ENCODE results near the gene ZC3H12A.
"Not testable (repeated sequence)": the region's sequence is repeated elsewhere in the genome, so short reads cannot be mapped to it uniquely, and the experiment has no call there.

ZC3H12A gene

DNA sequence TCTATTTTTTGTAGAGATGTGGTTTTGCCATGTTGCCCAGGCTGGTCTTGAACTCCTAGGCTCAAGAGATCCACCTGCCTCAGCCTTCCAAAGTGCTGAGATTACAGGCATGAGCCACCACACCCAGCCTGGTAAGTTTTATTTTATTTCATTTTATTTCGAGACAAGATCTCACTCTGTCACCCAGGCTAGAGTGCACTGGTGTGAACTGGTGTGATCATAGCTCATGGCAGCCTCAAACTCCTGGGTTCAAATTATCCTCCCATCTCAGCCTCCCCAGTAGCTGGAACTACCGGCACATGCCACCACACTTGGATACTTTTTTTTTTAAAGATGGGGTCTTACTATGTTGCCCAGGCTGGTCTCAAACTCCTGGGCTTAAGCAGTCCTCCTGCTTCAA lies 28.4 kb downstream of the ZC3H12A start:
- not testable (repeated sequence) for DNase-seq

GRCh38 chr1:37506740-37507139 lies 32.4 kb downstream of the ZC3H12A start:
- DNase-seq, result no peak

GRCh38 chr1:37509181-37509580 lies 34.8 kb downstream of the ZC3H12A start:
- peak; percentile 32 for DNase-seq

GRCh38 chr1:37513795-37514349 lies 39.5 kb downstream of the ZC3H12A start:
- peak; percentile 51 for DNase-seq

DNA sequence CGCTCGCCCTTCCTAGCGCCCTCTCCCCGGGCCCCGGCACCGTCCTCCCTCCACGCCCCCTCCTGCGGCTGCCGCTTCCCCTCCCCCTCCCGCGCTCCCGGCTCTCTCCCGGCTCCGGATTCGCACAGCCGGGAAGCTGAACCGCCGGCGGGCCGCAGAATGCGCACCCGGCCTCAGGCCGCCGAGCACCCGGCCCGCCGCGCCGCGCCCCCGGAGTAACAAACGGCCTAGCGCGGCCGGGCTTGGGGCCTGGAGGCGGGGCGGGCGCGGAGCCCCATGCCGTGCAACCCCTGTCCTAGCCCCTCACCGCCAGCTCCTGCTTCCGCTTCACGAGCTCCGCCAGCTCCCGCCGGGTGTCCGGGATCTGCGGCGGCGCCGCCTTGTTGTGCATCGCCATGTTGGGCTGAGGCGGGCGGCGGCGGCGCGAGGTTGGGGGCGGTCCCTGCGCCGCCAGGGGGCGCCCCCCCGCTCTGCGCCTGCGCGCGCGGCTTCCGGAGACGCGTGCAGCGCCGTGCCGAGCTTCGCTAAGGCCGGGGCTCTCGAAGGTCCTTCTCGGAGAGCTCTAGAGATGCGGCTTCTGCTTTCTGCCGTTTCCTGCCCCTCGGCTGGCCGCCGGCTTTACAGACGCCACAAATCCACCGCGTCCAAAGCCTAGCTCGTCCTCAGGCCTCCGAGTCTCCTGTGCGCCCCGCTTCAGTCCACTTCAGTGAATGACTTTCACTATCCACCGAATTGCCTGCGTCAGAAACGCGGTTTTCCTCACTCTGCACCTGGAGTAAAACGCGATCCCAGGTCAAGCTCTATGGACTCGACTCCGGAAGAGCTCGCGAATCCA lies 40.2 kb downstream of the ZC3H12A start, which contains the start of gene MEAF6:
TSS of gene MEAF6 (minus strand) at position 417 of the 835 bp plus-strand sequence. CDS start at position 397, 20 bp downstream.
- peak; percentile 90 for DNase-seq

GRCh38 chr1:37515185-37516034 lies 41.0 kb downstream of the ZC3H12A start:
- peak; percentile 46 for DNase-seq

- DNase-seq, result no peak
Observed at GRCh38 chr1:37517569-37517968, 43.2 kb downstream of the ZC3H12A start.

DNA sequence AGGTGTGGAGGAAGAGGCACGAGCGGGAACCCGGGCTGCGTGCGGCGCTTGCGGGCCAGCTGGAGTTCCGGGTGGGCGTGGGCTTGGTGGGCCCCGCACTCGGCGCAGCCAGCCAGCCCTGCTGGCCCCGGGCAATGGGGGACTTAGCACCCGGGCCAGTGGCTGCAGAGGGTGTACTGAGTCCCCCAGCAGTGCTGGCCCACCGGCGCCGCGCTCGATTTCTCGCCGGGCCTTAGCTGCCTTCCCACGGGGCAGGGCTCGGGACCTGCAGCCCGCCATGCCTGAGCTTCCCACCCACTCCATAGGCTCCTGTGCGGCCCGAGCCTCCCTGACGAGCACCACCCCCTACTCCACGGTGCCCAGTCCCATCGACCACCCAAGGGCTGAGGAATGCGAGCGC lies 43.9 kb downstream of the ZC3H12A start:
- DNase-seq, result not testable (repeated sequence)

- not testable (repeated sequence) for DNase-seq
Observed at GRCh38 chr1:37518929-37519328, 44.5 kb downstream of the ZC3H12A start.

DNA sequence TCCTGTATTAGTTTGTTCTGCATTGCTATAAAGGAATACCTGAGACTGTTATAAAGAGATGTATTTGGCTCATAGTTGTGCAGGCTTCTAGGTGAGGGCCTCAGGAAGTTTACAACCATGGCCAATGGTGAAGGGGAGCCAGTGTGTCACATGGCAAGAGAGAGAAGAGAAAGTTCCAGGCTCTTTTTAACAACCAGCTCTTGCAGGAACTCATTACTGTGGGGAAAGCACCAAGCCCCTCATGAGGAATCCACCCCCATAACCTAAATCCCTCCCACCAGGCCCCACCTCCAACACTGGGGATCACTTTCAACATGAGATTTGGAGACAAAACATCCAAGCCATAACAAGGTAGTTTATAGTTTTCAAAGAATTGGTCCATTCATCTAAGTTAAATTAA lies 45.2 kb downstream of the ZC3H12A start:
- DNase-seq, result no peak

DNA sequence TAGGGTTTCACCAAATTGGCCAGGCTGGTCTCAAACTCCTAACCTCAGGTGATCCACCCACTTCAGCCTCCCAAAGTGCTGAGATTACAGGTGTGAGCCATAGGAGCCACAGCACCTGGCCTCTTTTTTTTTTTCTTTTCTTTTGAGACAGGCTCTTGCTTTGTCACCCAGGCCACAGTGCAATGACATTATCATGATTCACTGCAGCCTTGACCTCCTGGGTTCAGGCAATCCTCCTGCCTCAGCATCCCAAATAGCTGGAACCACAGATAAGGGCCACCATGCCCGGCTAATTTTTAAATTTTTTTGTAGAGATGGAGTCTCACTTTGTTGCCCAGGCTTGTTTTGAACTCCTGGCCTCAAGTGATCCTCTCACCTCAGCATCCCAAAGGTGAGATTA lies 55.5 kb downstream of the ZC3H12A start:
- DNase-seq, result not testable (repeated sequence)

GRCh38 chr1:37532418-37533156 lies 58.2 kb downstream of the ZC3H12A start:
- DNase-seq, result not testable (repeated sequence)

DNA sequence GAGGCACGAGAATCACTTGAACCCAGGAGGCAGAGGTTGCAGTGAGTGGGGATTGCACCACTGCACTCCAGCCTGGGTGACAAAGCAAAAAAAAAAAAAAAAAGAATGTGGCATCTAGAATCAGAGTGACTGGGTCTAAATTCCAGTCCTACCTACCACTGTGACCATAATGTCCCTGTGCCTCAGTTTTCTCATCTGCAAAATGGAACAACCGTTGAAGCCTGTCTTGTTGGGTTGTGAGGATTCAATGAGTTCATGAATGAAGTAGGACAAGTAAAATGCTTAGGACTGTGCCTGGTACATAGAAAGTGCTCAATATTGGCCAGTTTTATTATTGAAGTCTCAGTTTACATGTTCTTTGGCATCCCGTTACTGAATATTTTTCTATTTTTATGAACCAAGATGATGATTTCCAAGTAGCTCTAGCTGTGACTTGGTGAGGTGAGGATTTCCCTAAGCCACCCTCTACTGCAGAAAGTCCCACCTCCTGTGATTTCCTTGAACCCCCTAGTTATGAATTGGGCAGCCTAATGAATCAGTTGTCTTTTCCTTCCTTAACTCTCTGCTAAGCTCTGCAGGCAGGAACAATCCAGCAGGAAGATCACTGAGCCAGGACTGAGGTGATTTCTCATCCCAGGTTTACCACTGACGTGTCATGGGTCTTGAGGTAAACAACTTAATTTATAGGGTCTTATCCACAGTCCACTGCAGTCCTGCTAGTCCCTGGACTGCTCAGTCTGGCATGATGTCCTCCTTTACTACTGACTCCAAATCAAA lies 59.1 kb downstream of the ZC3H12A start:
- DNase-seq, result no peak

Data from NCI-H82 (cell line).